ENCODE data around the gene GID4.

- TF ChIP-seq NR2F2 (IDR thresholded peaks at IDR 0.05) (no peak), FOXA2 (IDR thresholded peaks at IDR 0.05) (no peak), RAD21 (IDR thresholded peaks at IDR 0.05) (no peak), GABPA (IDR thresholded peaks at IDR 0.05 in 1 of 2, conservative IDR thresholded peaks at IDR 0.05 in 1 of 2) (no peak), EGR1 (IDR thresholded peaks at IDR 0.05; ENCODE audit: low read depth in 2 of 2) (no peak)
- TF ChIP-seq, protein P1, sequence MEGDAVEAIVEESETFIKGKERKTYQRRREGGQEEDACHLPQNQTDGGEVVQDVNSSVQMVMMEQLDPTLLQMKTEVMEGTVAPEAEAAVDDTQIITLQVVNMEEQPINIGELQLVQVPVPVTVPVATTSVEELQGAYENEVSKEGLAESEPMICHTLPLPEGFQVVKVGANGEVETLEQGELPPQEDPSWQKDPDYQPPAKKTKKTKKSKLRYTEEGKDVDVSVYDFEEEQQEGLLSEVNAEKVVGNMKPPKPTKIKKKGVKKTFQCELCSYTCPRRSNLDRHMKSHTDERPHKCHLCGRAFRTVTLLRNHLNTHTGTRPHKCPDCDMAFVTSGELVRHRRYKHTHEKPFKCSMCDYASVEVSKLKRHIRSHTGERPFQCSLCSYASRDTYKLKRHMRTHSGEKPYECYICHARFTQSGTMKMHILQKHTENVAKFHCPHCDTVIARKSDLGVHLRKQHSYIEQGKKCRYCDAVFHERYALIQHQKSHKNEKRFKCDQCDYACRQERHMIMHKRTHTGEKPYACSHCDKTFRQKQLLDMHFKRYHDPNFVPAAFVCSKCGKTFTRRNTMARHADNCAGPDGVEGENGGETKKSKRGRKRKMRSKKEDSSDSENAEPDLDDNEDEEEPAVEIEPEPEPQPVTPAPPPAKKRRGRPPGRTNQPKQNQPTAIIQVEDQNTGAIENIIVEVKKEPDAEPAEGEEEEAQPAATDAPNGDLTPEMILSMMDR (IDR thresholded peaks at IDR 0.05; ENCODE audit: low read depth, low read length, missing input control) = no peak
- TF ChIP-seq, protein P2, sequence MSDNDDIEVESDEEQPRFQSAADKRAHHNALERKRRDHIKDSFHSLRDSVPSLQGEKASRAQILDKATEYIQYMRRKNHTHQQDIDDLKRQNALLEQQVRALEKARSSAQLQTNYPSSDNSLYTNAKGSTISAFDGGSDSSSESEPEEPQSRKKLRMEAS (IDR thresholded peaks at IDR 0.05) = no peak
- TF ChIP-seq, protein P3, sequence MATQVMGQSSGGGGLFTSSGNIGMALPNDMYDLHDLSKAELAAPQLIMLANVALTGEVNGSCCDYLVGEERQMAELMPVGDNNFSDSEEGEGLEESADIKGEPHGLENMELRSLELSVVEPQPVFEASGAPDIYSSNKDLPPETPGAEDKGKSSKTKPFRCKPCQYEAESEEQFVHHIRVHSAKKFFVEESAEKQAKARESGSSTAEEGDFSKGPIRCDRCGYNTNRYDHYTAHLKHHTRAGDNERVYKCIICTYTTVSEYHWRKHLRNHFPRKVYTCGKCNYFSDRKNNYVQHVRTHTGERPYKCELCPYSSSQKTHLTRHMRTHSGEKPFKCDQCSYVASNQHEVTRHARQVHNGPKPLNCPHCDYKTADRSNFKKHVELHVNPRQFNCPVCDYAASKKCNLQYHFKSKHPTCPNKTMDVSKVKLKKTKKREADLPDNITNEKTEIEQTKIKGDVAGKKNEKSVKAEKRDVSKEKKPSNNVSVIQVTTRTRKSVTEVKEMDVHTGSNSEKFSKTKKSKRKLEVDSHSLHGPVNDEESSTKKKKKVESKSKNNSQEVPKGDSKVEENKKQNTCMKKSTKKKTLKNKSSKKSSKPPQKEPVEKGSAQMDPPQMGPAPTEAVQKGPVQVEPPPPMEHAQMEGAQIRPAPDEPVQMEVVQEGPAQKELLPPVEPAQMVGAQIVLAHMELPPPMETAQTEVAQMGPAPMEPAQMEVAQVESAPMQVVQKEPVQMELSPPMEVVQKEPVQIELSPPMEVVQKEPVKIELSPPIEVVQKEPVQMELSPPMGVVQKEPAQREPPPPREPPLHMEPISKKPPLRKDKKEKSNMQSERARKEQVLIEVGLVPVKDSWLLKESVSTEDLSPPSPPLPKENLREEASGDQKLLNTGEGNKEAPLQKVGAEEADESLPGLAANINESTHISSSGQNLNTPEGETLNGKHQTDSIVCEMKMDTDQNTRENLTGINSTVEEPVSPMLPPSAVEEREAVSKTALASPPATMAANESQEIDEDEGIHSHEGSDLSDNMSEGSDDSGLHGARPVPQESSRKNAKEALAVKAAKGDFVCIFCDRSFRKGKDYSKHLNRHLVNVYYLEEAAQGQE (IDR thresholded peaks at IDR 0.05) = no peak
Measured at GRCh38 chr17:18031955-18032354, 7.3 kb upstream of the GID4 start.
